ENCODE measurements around the gene EIF5. TPM values are rescaled to one million over a fixed set of nuclear protein-coding genes. Genes with fewer than 3 reads are reported as not detected.

The EIF5 gene
- total and polyA plus RNA-seq, 2 experiments from 2014 or later, result 194 to 634 TPM

GRCh38 chr14:103294091-103294490 is 39.9 kb upstream of the EIF5 start (continued):
- TF ChIP-seq CTCF (conservative IDR thresholded peaks at IDR 0.05; ENCODE audit: low read depth in 2 of 2), result no peak
- TF ChIP-seq ZNF114 (CRISPR knock-in tag; IDR thresholded peaks at IDR 0.05), result no peak
- no peak for TF ChIP-seq STAT1 (IDR thresholded peaks at IDR 0.05; ENCODE audit: unreplicated experiment)
- TF ChIP-seq POLR2AphosphoS5 (IDR thresholded peaks at IDR 0.05; ENCODE audit: low read depth), result no peak
- TF ChIP-seq NANOG (IDR thresholded peaks at IDR 0.05; ENCODE audit: borderline replicate concordance), result no peak
- TF ChIP-seq ETS1 (IDR thresholded peaks at IDR 0.05), result no peak
- TF ChIP-seq JUNB (IDR thresholded peaks at IDR 0.05; ENCODE audit: unreplicated experiment), result no peak
- no peak for TF ChIP-seq CREB1 (CRISPR knock-in tag; IDR thresholded peaks at IDR 0.05; ENCODE audit: low read depth)
- TF ChIP-seq ZNF331 (CRISPR knock-in tag; IDR thresholded peaks at IDR 0.05; ENCODE audit: low read depth), result no peak
- no peak for TF ChIP-seq EZH2 (IDR thresholded peaks at IDR 0.05; ENCODE audit: low read depth, unreplicated experiment)
- TF ChIP-seq EZH2phosphoT487 (IDR thresholded peaks at IDR 0.05; ENCODE audit: unreplicated experiment), result no peak

GRCh38 chr14:103296007-103296406 is 38.0 kb upstream of the EIF5 start:
- Histone ChIP-seq H3K4me2 (no peak overlapping the region), H3K36me3 (ENCODE audit: insufficient read depth) (no peaks in the 10 kb centered on the region), H4K20me1 (replicated peaks; ENCODE audit: insufficient read depth) (no peaks in the 10 kb centered on the region), H3K27ac (ENCODE audit: low read depth) (no peak overlapping the region), H3K4me3 (no peak overlapping the region), H2AFZ (no peak overlapping the region), H3K4me1 (ENCODE audit: insufficient read depth) (no peaks in the 10 kb centered on the region), H3F3A (replicated peaks; ENCODE audit: low read depth) (no peaks in the 10 kb centered on the region), H3K27me3 (ENCODE audit: insufficient read depth) (no peaks in the 10 kb centered on the region), H3K79me2 (replicated peaks; ENCODE audit: insufficient read depth) (no peaks in the 10 kb centered on the region), H3K9me2 (ENCODE audit: insufficient read depth) (no peaks in the 10 kb centered on the region)
- Mint-ChIP-seq H3K36me3 (ENCODE audit: low read depth) (no peaks in the 10 kb centered on the region), H3K27ac (no peak overlapping the region), H3K9me3 (no peaks in the 10 kb centered on the region; the same call in 2 of the 3 replicates), H3K27me3 (ENCODE audit: insufficient read depth, low read depth, poor library complexity) (peaks cover 14% of the 10 kb centered on the region), H3K4me3 (no peak overlapping the region), H3K4me1 (peaks cover 6% of the 10 kb centered on the region)
- ATAC-seq (no peak), DNase-seq (ENCODE audit: low spot score) (no peak)
- no peak for TF ChIP-seq ETS1 (IDR thresholded peaks at IDR 0.05)
- no peak for TF ChIP-seq POLR2AphosphoS5 (IDR thresholded peaks at IDR 0.05; ENCODE audit: low read depth)
- no peak for TF ChIP-seq CREB1 (CRISPR knock-in tag; IDR thresholded peaks at IDR 0.05; ENCODE audit: low read depth)
- TF ChIP-seq STAT1 (IDR thresholded peaks at IDR 0.05; ENCODE audit: unreplicated experiment), result no peak
- no peak for TF ChIP-seq ZNF462 (CRISPR knock-in tag; IDR thresholded peaks at IDR 0.05)
